ENCODE measurements around the gene DNMT1. TPM values are rescaled to one million over a fixed set of nuclear protein-coding genes. Genes with fewer than 3 reads are reported as not detected.
"Not testable (repeated sequence)": the region's sequence is repeated elsewhere in the genome, so short reads cannot be mapped to it uniquely, and the experiment has no call there.

The DNMT1 gene
- total RNA-seq, 1 donor from 2014 or later = 44.1 TPM

- DNase-seq (ENCODE audit: low spot score) = no peak
These were observed 10.1 kb downstream of the DNMT1 start for GRCh38 chr19:10184636-10185035.

GRCh38 chr19:10183926-10184325 lies 10.8 kb downstream of the DNMT1 start:
- no peak for DNase-seq (ENCODE audit: low spot score)

GRCh38 chr19:10182847-10183246 lies 11.9 kb downstream of the DNMT1 start:
- DNase-seq (ENCODE audit: low spot score) = no peak

GRCh38 chr19:10182076-10182475 lies 12.7 kb downstream of the DNMT1 start:
- no peak for DNase-seq (ENCODE audit: low spot score)

GRCh38 chr19:10180459-10180858 lies 14.3 kb downstream of the DNMT1 start:
- no peak for DNase-seq (ENCODE audit: low spot score)

- not testable (repeated sequence) for DNase-seq (ENCODE audit: low spot score)
These were observed 14.7 kb downstream of the DNMT1 start for GRCh38 chr19:10180024-10180423.

- no peak for DNase-seq (ENCODE audit: low spot score)
These were observed 21.2 kb downstream of the DNMT1 start for GRCh38 chr19:10173527-10173926.

- no peak for DNase-seq (ENCODE audit: low spot score)
These were observed 26.3 kb downstream of the DNMT1 start for GRCh38 chr19:10168386-10168948.

GRCh38 chr19:10167459-10167858 lies 27.3 kb downstream of the DNMT1 start:
- no peak for DNase-seq (ENCODE audit: low spot score)

- DNase-seq (ENCODE audit: low spot score) = not testable (repeated sequence)
These were observed 28.3 kb downstream of the DNMT1 start for GRCh38 chr19:10166501-10166900.

- no peak for DNase-seq (ENCODE audit: low spot score)
These were observed 28.7 kb downstream of the DNMT1 start for GRCh38 chr19:10166046-10166445.

GRCh38 chr19:10163536-10163935 lies 31.2 kb downstream of the DNMT1 start:
- no peak for DNase-seq (ENCODE audit: low spot score)

GRCh38 chr19:10159610-10160009 lies 35.1 kb downstream of the DNMT1 start:
- no peak for DNase-seq (ENCODE audit: low spot score)

- DNase-seq (ENCODE audit: low spot score) = no peak
These were observed 36.3 kb downstream of the DNMT1 start for GRCh38 chr19:10158485-10158884.

- DNase-seq (ENCODE audit: low spot score) = no peak
These were observed 36.7 kb downstream of the DNMT1 start for GRCh38 chr19:10158071-10158470.

- no peak for DNase-seq (ENCODE audit: low spot score)
These were observed 38.9 kb downstream of the DNMT1 start for GRCh38 chr19:10155839-10156238.

- no peak for DNase-seq (ENCODE audit: low spot score)
These were observed 42.7 kb downstream of the DNMT1 start for GRCh38 chr19:10152100-10152499.

GRCh38 chr19:10151521-10151920 lies 43.2 kb downstream of the DNMT1 start:
- DNase-seq (ENCODE audit: low spot score) = no peak

- DNase-seq (ENCODE audit: low spot score) = no peak
These were observed 45.3 kb downstream of the DNMT1 start for GRCh38 chr19:10149427-10149826.

- DNase-seq (ENCODE audit: low spot score) = no peak
These were observed 48.6 kb downstream of the DNMT1 start for GRCh38 chr19:10146142-10146541.

GRCh38 chr19:10145031-10145430 lies 49.7 kb downstream of the DNMT1 start:
- DNase-seq (ENCODE audit: low spot score) = no peak

GRCh38 chr19:10144361-10144760 lies 50.4 kb downstream of the DNMT1 start:
- no peak for DNase-seq (ENCODE audit: low spot score)

GRCh38 chr19:10143681-10144080 lies 51.1 kb downstream of the DNMT1 start:
- no peak for DNase-seq (ENCODE audit: low spot score)

- DNase-seq (ENCODE audit: low spot score) = peak; percentile 32
These were observed 51.9 kb downstream of the DNMT1 start for GRCh38 chr19:10142701-10143375.
